GM18505 (cell line): ENCODE data around the gene BCDIN3D.

ENCODE experiments used
- ATAC-seq: cut with Tn5 transposase; IDR thresholded peaks from one replicate; pipeline ENCODE4 v1.9.1; 2021; ENCODE audit not compliant: unreplicated experiment
- POLR2A ChIP-seq: IDR thresholded peaks from 4 replicates; pipeline ENCODE4 v1.6.1; 2011; ENCODE audit warnings: borderline replicate concordance; ENCODE audit not compliant: insufficient read depth, insufficient read length; ENCODE audit errors: extremely low read depth

BCDIN3D gene

DNA sequence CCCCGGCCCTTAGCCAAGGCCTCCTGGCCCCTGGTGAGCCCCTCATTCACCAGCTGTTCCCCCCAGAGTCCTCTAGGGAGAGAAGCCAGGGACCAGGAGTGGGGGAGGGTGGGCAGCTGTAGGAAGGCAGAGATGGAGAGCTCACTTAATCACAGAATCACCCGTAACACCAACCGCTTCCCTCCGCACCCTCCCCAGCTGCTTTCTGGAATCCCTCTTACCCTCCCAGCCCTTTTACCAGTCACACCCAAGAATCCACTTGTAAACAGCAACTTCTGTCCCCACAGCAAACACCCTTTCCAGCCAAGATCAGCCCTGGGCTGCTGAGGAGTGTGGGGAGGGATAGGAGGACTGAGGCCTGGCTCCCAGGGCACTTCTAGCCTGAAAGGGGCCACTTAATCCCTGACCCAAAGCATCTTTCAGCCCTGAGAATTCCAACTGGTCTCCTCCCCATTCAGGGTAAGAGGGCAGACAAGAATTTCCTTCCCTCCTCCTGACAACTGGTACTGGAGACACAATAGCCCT, 33.5 kb downstream of the BCDIN3D start:
- TF ChIP-seq POLR2A = no peak
- ATAC-seq = no peak

DNA sequence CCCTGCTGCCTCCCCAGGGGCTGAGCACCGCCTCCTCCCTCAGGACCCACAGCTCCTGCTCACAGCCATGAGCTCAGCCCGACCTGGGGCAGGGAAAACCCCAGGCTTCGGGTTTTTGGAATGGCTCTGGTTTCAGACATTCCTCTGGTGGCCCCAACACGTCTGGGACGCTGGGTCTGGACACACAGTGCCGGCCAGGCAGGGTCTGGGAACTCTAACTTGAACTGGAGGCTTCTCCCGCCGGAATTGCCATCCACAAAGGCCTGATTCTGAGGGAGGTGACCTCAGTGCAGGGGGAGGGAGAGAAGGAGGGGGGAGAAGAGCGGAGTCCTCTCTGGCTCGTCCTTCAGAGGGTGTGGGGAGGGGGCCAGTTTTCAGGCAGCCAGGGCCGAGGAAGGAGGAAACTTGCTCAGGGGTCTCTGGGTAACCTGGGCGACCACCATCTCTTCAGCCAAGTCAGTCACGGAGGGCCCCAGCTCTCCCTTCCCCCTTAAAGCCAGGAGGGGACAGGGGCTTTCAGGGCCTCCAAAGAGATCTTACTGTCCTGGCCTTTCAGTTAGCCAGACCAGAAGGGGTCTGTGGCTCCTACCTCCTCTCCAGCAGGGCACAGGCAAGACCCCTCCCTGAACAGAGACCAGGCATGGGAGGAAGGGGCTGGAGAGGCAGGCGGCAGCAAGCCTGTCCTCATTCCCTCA, 34.1 kb downstream of the BCDIN3D start:
- no peak for ATAC-seq
- TF ChIP-seq POLR2A = no peak

DNA sequence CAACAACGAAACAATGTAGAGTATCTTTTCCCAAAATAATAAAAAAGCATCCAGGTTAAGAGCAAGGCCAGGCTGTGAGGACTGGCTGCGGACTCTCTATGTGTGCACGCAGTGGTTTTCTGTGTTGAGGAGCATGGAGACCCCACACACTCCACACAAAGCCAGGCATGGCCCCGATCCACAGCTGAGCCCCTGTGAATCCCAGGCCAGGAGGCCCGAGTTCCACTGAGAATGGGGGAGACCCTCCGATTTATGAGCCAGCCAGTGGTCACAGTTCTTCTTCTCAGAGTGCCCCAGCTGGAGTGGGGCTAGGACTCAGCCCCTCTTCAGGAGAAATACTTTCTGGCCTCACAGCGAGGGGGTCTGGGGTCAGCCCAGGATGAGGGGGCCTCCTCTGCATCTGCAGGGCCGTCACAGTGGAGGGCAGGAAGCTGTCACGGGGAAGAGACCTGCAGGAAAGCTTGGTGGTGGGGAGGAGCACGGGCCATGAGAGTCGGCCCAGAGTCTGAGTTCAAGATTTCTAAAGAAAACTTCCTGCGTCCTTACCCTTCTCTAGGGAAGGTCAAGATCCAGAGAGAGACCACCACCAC, 34.8 kb downstream of the BCDIN3D start:
- TF ChIP-seq POLR2A = no peak
- ATAC-seq = no peak

DNA sequence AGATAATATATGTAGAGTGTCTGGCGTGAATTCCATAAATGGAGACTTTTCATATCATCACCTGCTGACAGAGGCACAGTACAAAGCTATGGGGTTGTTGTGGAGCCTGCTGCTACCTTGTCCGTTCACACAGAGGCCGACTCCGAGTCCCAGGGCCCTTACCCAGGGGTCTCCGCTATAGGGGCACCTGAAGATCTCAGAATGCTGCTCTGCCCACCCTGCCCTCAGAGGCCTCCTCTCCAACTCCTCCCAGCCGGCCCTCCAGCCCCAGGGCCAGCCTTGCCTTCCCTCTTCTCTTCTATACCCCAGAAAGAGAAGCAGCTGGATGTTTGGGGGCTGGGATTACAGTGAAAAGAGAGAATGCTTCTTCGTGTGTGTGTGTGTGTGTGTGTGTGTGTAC, 36.0 kb downstream of the BCDIN3D start:
- ATAC-seq = no peak
- no peak for TF ChIP-seq POLR2A

DNA sequence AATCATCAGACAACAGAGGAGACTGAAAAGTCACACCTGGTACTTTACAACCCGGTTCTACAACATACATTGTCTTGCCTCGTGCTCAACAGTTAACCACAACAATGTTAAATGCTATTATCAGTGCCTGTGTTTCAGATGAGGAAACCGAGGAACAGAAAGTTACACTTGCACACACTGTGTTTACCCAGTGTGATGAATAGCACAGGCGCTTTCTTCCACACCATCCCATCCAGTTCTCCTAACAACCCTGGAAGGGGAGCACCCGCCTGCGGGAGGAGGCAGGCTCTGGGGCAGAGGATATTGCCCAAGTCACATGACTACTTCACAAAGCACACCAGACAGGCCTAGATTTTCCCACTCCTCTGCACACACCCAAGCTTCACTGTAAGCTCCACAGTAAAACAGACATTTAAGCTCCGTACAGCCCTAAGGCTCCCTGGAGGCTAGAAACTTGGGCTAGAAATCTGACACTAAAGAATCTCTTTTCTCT, 36.5 kb downstream of the BCDIN3D start:
- no peak for TF ChIP-seq POLR2A
- no peak for ATAC-seq

DNA sequence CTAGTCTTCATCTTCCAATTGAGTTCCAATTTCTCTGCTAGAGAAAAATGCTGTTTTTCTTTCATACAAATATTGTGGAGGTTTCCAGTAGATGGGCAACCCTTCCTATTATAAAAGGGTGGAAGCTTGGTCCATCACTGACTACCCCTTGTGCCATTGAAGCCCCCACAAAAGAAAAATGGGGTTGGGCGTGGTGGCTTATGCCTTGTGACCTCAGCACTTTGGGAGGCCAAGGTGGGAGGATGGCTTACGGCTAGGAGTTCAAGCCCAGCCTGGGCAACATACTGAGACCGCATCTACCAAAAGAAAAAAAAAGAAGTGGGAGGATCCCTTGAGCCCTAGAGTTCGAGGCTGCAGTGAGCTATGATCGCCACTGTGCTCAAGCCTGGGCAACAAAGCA, 37.5 kb downstream of the BCDIN3D start:
- ATAC-seq = no peak
- TF ChIP-seq POLR2A = no peak

DNA sequence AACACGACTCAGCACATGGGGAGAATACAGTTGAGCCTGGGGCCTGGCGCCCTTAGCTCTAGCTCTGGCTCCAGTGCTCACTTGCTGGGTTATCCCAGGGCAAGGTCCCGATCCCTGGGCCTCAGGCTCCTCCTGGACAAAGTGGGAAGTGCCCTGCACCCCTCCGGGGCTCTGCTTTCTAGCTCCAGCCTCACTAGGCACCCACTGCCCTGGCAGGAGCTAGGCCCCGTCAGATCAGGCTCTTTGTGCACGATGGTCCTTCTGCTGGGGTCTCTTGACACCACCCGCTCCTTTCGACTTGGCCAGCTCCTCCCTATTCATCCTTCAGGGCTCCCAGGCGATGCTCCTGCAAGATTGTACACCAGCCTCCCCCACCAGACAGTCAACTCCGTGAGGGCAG, 38.1 kb downstream of the BCDIN3D start:
- TF ChIP-seq POLR2A = no peak
- ATAC-seq = no peak

DNA sequence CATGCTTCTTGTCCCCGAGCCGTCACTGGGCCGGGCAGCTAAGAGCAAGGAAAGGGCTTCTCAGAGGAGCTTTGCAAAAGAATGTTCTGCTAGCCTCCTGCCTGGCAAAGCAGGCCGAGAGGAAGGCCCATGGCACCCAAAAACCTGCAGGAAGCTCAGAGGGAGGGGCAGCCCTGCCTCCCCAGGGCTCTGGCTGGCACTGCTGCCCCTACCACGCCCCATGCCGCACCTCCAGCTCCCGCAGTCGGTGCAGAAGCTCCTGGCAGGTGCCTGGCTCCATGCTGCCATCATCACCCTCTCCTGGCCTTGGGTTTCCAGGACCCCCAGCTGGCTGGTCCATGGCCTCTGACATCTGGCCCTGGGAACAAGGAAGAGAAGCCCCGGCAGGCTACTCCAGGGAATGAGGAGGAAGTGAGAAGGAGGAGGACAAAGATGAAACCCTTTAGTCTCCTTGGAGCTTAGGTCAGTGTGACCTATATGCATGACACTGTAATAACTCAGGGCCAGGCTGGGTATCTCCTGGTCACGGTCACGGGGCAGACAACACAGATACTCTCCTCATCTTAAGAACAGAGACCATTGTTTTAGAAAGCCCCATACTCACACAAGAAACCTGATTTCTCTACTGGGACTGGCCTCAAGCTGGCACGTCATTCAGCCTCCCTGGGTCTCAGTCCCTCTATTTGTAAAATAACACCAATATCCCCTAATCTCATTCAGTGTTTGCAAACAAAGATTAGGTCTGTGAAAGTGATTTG, 39.0 kb downstream of the BCDIN3D start:
- TF ChIP-seq POLR2A = no peak
- no peak for ATAC-seq

DNA sequence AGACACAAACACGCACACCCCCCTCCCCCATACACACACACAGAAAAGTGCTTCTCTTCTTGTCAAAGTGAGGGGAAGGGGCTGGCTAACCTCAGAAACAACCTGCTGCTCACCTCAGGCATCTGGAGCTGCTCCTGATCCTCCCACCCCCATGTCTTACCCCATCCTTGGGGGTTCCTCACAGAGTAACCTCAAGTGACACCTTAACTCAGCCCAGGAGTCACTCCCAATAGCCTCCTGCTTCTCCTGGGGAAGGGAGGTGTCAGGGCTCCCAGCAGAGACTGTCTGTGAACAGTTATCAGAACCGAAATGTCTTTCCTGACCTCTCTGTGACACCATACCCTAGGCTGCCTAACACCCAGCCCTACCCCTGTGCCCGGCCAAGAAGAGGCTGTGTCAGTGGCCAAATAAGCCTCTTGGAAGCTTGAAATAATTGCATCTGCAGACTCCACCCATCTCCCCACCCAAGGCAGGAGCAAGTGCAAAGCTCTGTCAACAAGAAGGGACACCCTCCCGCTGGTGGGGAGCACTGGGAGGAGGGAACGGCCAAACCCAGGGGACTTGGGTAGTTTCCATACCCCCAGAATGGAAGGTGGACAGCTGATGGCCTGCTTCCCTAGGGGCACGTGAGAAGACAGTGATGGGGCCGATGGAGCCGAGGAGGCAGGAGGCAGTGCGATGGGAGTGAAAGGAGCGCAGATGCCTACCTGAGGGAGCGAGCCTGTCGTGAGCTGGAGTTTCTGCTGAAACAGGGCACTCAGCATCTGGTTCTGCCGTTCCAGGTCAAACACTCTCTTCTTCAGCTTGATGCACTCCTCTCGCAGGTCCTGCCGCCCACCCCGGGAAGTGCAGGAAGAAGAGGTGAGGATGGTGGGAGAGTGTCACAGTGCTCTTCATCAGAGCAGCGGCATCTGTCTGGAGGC, 41.5 kb downstream of the BCDIN3D start:
- no peak for TF ChIP-seq POLR2A
- ATAC-seq = no peak

DNA sequence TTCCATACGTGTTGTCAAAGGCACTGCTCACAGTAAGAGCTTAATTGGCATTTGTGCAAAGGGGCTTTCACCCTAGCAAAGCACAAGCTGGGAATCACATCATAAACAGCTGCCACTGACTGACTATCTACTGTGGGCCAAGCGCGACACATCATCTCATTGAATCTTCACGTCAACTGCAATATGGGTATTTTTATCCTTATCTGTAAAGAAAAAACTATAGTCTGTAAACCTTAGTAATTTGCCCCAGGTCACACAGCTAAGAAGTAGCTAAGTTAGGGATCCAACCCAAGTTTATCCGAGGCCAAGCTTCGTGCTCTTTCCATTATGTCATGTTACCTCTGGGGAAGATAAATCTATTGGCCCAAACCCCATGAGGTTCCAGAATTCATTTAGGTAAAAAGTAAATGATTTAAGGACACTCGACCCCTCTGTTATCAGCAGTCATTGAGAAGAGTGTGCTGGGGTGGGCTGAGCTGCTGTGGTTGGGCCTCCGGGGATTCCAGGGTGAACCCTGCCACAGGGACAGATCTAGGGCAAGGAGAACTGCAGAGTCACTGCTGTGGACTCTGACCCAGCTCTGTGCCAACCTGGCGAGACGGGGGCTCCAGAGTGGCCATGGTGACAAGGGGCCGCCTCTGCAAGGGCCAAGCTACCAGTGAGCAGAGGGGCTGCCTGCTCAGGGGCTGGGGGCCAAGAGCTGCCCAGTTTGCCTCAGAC, 42.3 kb downstream of the BCDIN3D start:
- no peak for ATAC-seq
- TF ChIP-seq POLR2A = no peak

DNA sequence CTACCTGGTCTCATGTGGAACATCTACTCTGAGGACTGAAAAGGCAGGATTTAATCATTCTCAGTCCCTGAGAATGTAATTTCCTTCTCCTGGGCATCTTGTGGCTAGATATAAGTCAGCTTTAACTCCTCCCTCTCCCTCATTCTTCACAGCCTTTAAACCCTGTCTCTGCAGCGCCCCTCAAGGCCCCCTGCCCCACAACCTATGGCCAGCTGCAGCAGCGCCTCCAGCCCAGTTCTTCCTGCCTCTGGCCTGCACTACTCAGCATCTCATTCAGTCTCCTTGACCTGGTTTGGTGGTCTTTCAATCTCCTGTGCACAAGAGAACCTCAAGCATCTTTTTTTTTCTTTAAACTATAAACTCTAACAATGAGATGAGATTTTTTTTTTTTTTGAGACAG, 44.0 kb downstream of the BCDIN3D start:
- ATAC-seq = no peak
- TF ChIP-seq POLR2A = no peak

DNA sequence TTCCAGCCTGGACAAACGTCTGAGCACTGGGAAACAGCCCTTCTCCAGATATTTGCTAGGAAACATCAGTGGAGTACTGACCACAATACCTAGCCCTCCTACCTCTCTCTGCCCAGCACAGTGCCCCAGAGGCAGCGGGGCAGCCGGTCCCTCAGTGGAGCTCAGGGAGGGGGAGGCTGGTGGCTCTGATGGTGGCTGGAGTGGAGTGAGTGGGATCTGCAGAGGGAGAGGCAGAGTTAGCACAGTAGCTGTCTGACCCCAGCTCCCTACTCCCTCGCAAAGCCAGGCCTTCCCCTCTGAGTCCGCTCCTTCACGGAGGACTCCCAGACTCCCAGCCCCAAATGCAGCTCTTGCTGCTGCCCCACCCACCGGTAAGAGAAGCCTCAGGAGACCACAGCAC, 44.7 kb downstream of the BCDIN3D start:
- TF ChIP-seq POLR2A = no peak
- ATAC-seq = no peak
